ENCODE results near the gene NOS1.
"Not testable (repeated sequence)": the region's sequence is repeated elsewhere in the genome, so short reads cannot be mapped to it uniquely, and the experiment has no call there.

Gene NOS1

GRCh38 chr12:117228239-117228638 lies 133.2 kb downstream of the NOS1 start:
- H3K4me3 Mint-ChIP-seq: no peak overlapping the region
- H3K27ac Mint-ChIP-seq: no peak overlapping the region
- H3K9me3 Mint-ChIP-seq (ENCODE audit: low read depth): no peaks in the 10 kb centered on the region
- H3K27me3 Mint-ChIP-seq: peaks cover 12% of the 10 kb centered on the region
- H3K36me3 Mint-ChIP-seq: no peaks in the 10 kb centered on the region
- no peaks in the 10 kb centered on the region for H3K4me1 Mint-ChIP-seq (ENCODE audit: low read depth)

GRCh38 chr12:117227000-117227653 lies 134.3 kb downstream of the NOS1 start:
- no peaks in the 10 kb centered on the region for H3K36me3 Mint-ChIP-seq
- no peaks in the 10 kb centered on the region for H3K4me1 Mint-ChIP-seq (ENCODE audit: low read depth)
- no peak overlapping the region for H3K4me3 Mint-ChIP-seq
- no peaks in the 10 kb centered on the region for H3K9me3 Mint-ChIP-seq (ENCODE audit: low read depth)
- H3K27ac Mint-ChIP-seq: no peak overlapping the region
- peaks cover 8% of the 10 kb centered on the region for H3K27me3 Mint-ChIP-seq

GRCh38 chr12:117226505-117226904 lies 134.9 kb downstream of the NOS1 start:
- no peaks in the 10 kb centered on the region for H3K4me1 Mint-ChIP-seq (ENCODE audit: low read depth)
- H3K4me3 Mint-ChIP-seq: no peak overlapping the region
- H3K27me3 Mint-ChIP-seq: peaks cover 4% of the 10 kb centered on the region
- H3K27ac Mint-ChIP-seq: no peak overlapping the region
- no peaks in the 10 kb centered on the region for H3K36me3 Mint-ChIP-seq
- no peaks in the 10 kb centered on the region for H3K9me3 Mint-ChIP-seq (ENCODE audit: low read depth)

- H3K4me3 Mint-ChIP-seq: no peak overlapping the region
- no peak overlapping the region for H3K27ac Mint-ChIP-seq
- peaks cover 6% of the 10 kb centered on the region for H3K27me3 Mint-ChIP-seq
- H3K9me3 Mint-ChIP-seq (ENCODE audit: low read depth): no peaks in the 10 kb centered on the region
- no peaks in the 10 kb centered on the region for H3K36me3 Mint-ChIP-seq
- H3K4me1 Mint-ChIP-seq (ENCODE audit: low read depth): no peaks in the 10 kb centered on the region
Measured at GRCh38 chr12:117225179-117225578, 136.2 kb downstream of the NOS1 start.

- H3K36me3 Mint-ChIP-seq; H3K4me1 Mint-ChIP-seq (ENCODE audit: low read depth); H3K4me3 Mint-ChIP-seq; H3K27me3 Mint-ChIP-seq; H3K9me3 Mint-ChIP-seq (ENCODE audit: low read depth); H3K27ac Mint-ChIP-seq: not testable (repeated sequence)
Measured at GRCh38 chr12:117220947-117221346, 140.5 kb downstream of the NOS1 start.

GRCh38 chr12:117218149-117218548 lies 143.3 kb downstream of the NOS1 start:
- H3K27me3 Mint-ChIP-seq: peaks cover 4% of the 10 kb centered on the region
- H3K36me3 Mint-ChIP-seq: no peaks in the 10 kb centered on the region
- H3K4me1 Mint-ChIP-seq (ENCODE audit: low read depth): no peaks in the 10 kb centered on the region
- no peak overlapping the region for H3K4me3 Mint-ChIP-seq
- H3K27ac Mint-ChIP-seq: no peak overlapping the region
- no peaks in the 10 kb centered on the region for H3K9me3 Mint-ChIP-seq (ENCODE audit: low read depth)

GRCh38 chr12:117216686-117217085 lies 144.7 kb downstream of the NOS1 start:
- Mint-ChIP-seq H3K27me3 (peaks cover 4% of the 10 kb centered on the region), H3K4me1 (ENCODE audit: low read depth) (no peaks in the 10 kb centered on the region), H3K27ac (no peak overlapping the region), H3K9me3 (ENCODE audit: low read depth) (no peaks in the 10 kb centered on the region), H3K4me3 (no peak overlapping the region), H3K36me3 (no peaks in the 10 kb centered on the region)

- Mint-ChIP-seq H3K36me3 (no peaks in the 10 kb centered on the region), H3K9me3 (ENCODE audit: low read depth) (no peaks in the 10 kb centered on the region), H3K4me3 (no peak overlapping the region), H3K4me1 (ENCODE audit: low read depth) (no peaks in the 10 kb centered on the region), H3K27ac (no peak overlapping the region), H3K27me3 (no peaks in the 10 kb centered on the region)
Measured at GRCh38 chr12:117214797-117215196, 146.6 kb downstream of the NOS1 start.

GRCh38 chr12:117213295-117213808 lies 148.1 kb downstream of the NOS1 start:
- no peak overlapping the region for H3K27ac Mint-ChIP-seq
- H3K4me3 Mint-ChIP-seq: no peak overlapping the region
- no peaks in the 10 kb centered on the region for H3K27me3 Mint-ChIP-seq
- H3K4me1 Mint-ChIP-seq (ENCODE audit: low read depth): no peaks in the 10 kb centered on the region
- H3K36me3 Mint-ChIP-seq: no peaks in the 10 kb centered on the region
- no peaks in the 10 kb centered on the region for H3K9me3 Mint-ChIP-seq (ENCODE audit: low read depth)

- no peaks in the 10 kb centered on the region for H3K4me1 Mint-ChIP-seq (ENCODE audit: low read depth)
- H3K4me3 Mint-ChIP-seq: no peak overlapping the region
- H3K27me3 Mint-ChIP-seq: peaks cover 4% of the 10 kb centered on the region
- H3K27ac Mint-ChIP-seq: no peak overlapping the region
- H3K9me3 Mint-ChIP-seq (ENCODE audit: low read depth): no peaks in the 10 kb centered on the region
- no peaks in the 10 kb centered on the region for H3K36me3 Mint-ChIP-seq
Measured at GRCh38 chr12:117212563-117213190, 148.7 kb downstream of the NOS1 start.

- no peak overlapping the region for H3K4me3 Mint-ChIP-seq
- no peaks in the 10 kb centered on the region for H3K36me3 Mint-ChIP-seq
- no peak overlapping the region for H3K27ac Mint-ChIP-seq
- no peaks in the 10 kb centered on the region for H3K4me1 Mint-ChIP-seq (ENCODE audit: low read depth)
- peaks cover 4% of the 10 kb centered on the region for H3K27me3 Mint-ChIP-seq
- H3K9me3 Mint-ChIP-seq (ENCODE audit: low read depth): no peaks in the 10 kb centered on the region
Measured at GRCh38 chr12:117210266-117210918, 151.0 kb downstream of the NOS1 start.

GRCh38 chr12:117209626-117210025 lies 151.8 kb downstream of the NOS1 start:
- H3K4me1 Mint-ChIP-seq (ENCODE audit: low read depth): no peaks in the 10 kb centered on the region
- peaks cover 6% of the 10 kb centered on the region for H3K27me3 Mint-ChIP-seq
- H3K9me3 Mint-ChIP-seq (ENCODE audit: low read depth): no peaks in the 10 kb centered on the region
- no peak overlapping the region for H3K4me3 Mint-ChIP-seq
- H3K36me3 Mint-ChIP-seq: no peaks in the 10 kb centered on the region
- no peak overlapping the region for H3K27ac Mint-ChIP-seq

GRCh38 chr12:117208811-117209455 lies 152.5 kb downstream of the NOS1 start:
- Mint-ChIP-seq H3K4me1 (ENCODE audit: low read depth) (no peaks in the 10 kb centered on the region), H3K27ac (no peak overlapping the region), H3K36me3 (no peaks in the 10 kb centered on the region), H3K27me3 (peaks cover 6% of the 10 kb centered on the region), H3K9me3 (ENCODE audit: low read depth) (no peaks in the 10 kb centered on the region), H3K4me3 (no peak overlapping the region)

- Mint-ChIP-seq H3K27me3 (peaks cover 6% of the 10 kb centered on the region), H3K36me3 (no peaks in the 10 kb centered on the region), H3K27ac (no peak overlapping the region), H3K4me1 (ENCODE audit: low read depth) (no peaks in the 10 kb centered on the region), H3K4me3 (no peak overlapping the region), H3K9me3 (ENCODE audit: low read depth) (no peaks in the 10 kb centered on the region)
Measured at GRCh38 chr12:117208206-117208605, 153.2 kb downstream of the NOS1 start.

GRCh38 chr12:117207675-117208074 lies 153.8 kb downstream of the NOS1 start:
- peaks cover 6% of the 10 kb centered on the region for H3K27me3 Mint-ChIP-seq

More at GRCh38 chr12:117207675-117208074, 153.8 kb downstream of the NOS1 start:
- H3K36me3 Mint-ChIP-seq: no peaks in the 10 kb centered on the region
- no peaks in the 10 kb centered on the region for H3K9me3 Mint-ChIP-seq (ENCODE audit: low read depth)
- H3K27ac Mint-ChIP-seq: no peak overlapping the region
- no peak overlapping the region for H3K4me3 Mint-ChIP-seq
- H3K4me1 Mint-ChIP-seq (ENCODE audit: low read depth): no peaks in the 10 kb centered on the region

All from activated naive CD8-positive, alpha-beta T cell (primary cell).